K562 (cell line): Measurements from ENCODE around the gene PLS1. TPM values are rescaled to one million over a fixed set of nuclear protein-coding genes. Genes with fewer than 3 reads are reported as not detected.

Experiments
- ARID1B ChIP-seq: fragments of 450-650 bp; IDR thresholded peaks from 2 replicates; pipeline ENCODE4 v1.6.1; 2016; ENCODE audit warnings: antibody characterized with exemption, mild to moderate bottlenecking, inconsistent platforms
- BDP1 ChIP-seq: IDR thresholded peaks from 3 replicates; pipeline ENCODE4 v1.6.1; 2011; ENCODE audit not compliant: insufficient read length, insufficient read depth
- CBFB ChIP-seq: sonication (generic); formaldehyde crosslinking; IDR thresholded peaks from 2 replicates; pipeline ENCODE4 v1.4.0; 2020; ENCODE audit warnings: mild to moderate bottlenecking, missing genetic modification reagents
- CBX3 ChIP-seq, 2 experiments: IDR thresholded peaks; 1 replicate in 1 of 2; 2 replicates in 1 of 2; pipeline ENCODE4 v1.6.1; 2012; ENCODE audit warnings: inconsistent platforms in 2 of 2, low read length in 2 of 2, borderline replicate concordance in 1 of 2, control low read depth in 1 of 2
- CC2D1A ChIP-seq: fragments of 450-650 bp; IDR thresholded peaks from 2 replicates; pipeline ENCODE4 v1.6.1; 2017; ENCODE audit warnings: mild to moderate bottlenecking
- CHCHD3 ChIP-seq: fragments of 250-450 bp; sonication (Bioruptor Pico); IDR thresholded peaks from 2 replicates; pipeline ENCODE4 v2.1.2; 2022; ENCODE audit warnings: mild to moderate bottlenecking
- COPS2 ChIP-seq: fragments of 450-650 bp; conservative IDR thresholded peaks from 2 replicates; pipeline ENCODE4 v1.6.1; 2016; ENCODE audit warnings: mild to moderate bottlenecking, moderate library complexity
- DACH1 ChIP-seq: fragments of 450-650 bp; IDR thresholded peaks from 2 replicates; pipeline ENCODE4 v1.6.1; 2018; ENCODE audit not compliant: partially characterized antibody
- ELF4 ChIP-seq: fragments of 450-650 bp; formaldehyde crosslinking; IDR thresholded peaks from 2 replicates; pipeline ENCODE4 v1.4.0; 2022; ENCODE audit warnings: missing genetic modification characterization
- FOXK2 ChIP-seq, 2 experiments: fragments of 450-650 bp; IDR thresholded peaks in 1 of 2; conservative IDR thresholded peaks in 1 of 2; 2 replicates each; pipeline ENCODE4 v1.6.1; 2016; ENCODE audit warnings: low read depth in 2 of 2, mild to moderate bottlenecking in 1 of 2
- GABPB2 ChIP-seq: fragments of 250-450 bp; sonication (Bioruptor Pico); conservative IDR thresholded peaks from 2 replicates; pipeline ENCODE4 v1.5.1; 2021; ENCODE audit warnings: mild to moderate bottlenecking
- GTF2F1 ChIP-seq: IDR thresholded peaks from 2 replicates; pipeline ENCODE4 v1.6.1; 2011; ENCODE audit warnings: low read depth, low read length, improper control_type of control experiment
- HINFP ChIP-seq: fragments of 450-650 bp; conservative IDR thresholded peaks from 2 replicates; pipeline ENCODE4 v1.6.1; 2016; ENCODE audit warnings: missing genetic modification characterization, low read depth, mild to moderate bottlenecking, control low read depth, missing compliant biosample characterization
- HLTF ChIP-seq: fragments of 450-650 bp; IDR thresholded peaks from 2 replicates; pipeline ENCODE4 v1.6.1; 2016
- IRF2 ChIP-seq: sonication (generic); formaldehyde crosslinking; IDR thresholded peaks from 2 replicates; pipeline ENCODE4 v1.8.1; 2022; ENCODE audit warnings: mild to moderate bottlenecking, missing genetic modification reagents
- KDM2B ChIP-seq: fragments of 250-450 bp; sonication (Bioruptor Pico); IDR thresholded peaks from 2 replicates; pipeline ENCODE4 v1.8.0; 2021; ENCODE audit warnings: mild to moderate bottlenecking, moderate library complexity
- LEF1 ChIP-seq: fragments of 450-650 bp; IDR thresholded peaks from 2 replicates; pipeline ENCODE4 v1.6.1; 2016; ENCODE audit warnings: mild to moderate bottlenecking
- NCOA4 ChIP-seq: fragments of 450-650 bp; IDR thresholded peaks from 2 replicates; pipeline ENCODE4 v1.6.1; 2018; ENCODE audit warnings: mild to moderate bottlenecking; ENCODE audit not compliant: partially characterized antibody
- NFE2 ChIP-seq: IDR thresholded peaks from 2 replicates; pipeline ENCODE4 v1.6.1; 2014; ENCODE audit warnings: antibody characterized with exemption, low read depth
- NR0B1 ChIP-seq: fragments of 450-650 bp; IDR thresholded peaks from one replicate; pipeline ENCODE4 v1.6.1; 2018; ENCODE audit warnings: mild to moderate bottlenecking, moderate library complexity; ENCODE audit not compliant: partially characterized antibody
- PCBP1 ChIP-seq: fragments of 200-400 bp; formaldehyde crosslinking; IDR thresholded peaks from 2 replicates; pipeline ENCODE4 v1.6.1; 2018; ENCODE audit warnings: mild to moderate bottlenecking, low read depth, low read length; ENCODE audit not compliant: poor library complexity, severe bottlenecking
- PHB ChIP-seq: fragments of 250-450 bp; sonication (Bioruptor Pico); IDR thresholded peaks from 2 replicates; pipeline ENCODE4 v1.5.0; 2021
- PTRF ChIP-seq: fragments of 450-650 bp; IDR thresholded peaks from 2 replicates; pipeline ENCODE4 v1.6.1; 2016; ENCODE audit warnings: mild to moderate bottlenecking, missing genetic modification characterization, missing compliant biosample characterization
- RCOR1 ChIP-seq, 2 experiments: IDR thresholded peaks; 2 replicates each; pipeline ENCODE4 v1.6.1; 2012; ENCODE audit warnings: low read depth in 2 of 2, low read length in 2 of 2, borderline replicate concordance in 1 of 2, improper control_type of control experiment in 1 of 2
- SNRNP70 ChIP-seq: fragments of 200-400 bp; formaldehyde crosslinking; optimal IDR thresholded peaks from 2 replicates; pipeline ENCODE3; 2017; ENCODE audit warnings: low read depth, low read length
- TAF15 ChIP-seq: fragments of 200-400 bp; formaldehyde crosslinking; IDR thresholded peaks from 2 replicates; pipeline ENCODE4 v1.6.1; 2017; ENCODE audit warnings: mild to moderate bottlenecking, low read depth, low read length, moderate library complexity
- XRCC4 ChIP-seq: IDR thresholded peaks from one replicate; pipeline ENCODE4 v1.6.1; 2011; ENCODE audit not compliant: insufficient read depth, insufficient read length; ENCODE audit errors: extremely low read depth
- ZNF165 ChIP-seq: fragments of 250-450 bp; sonication (Bioruptor Pico); IDR thresholded peaks from 2 replicates; pipeline ENCODE4 v1.4.0; 2020; ENCODE audit warnings: borderline replicate concordance
- ZNF197 ChIP-seq: fragments of 200-800 bp; sonication (Bioruptor generic); IDR thresholded peaks from 2 replicates; pipeline ENCODE4 v1.6.1; 2016; ENCODE audit warnings: low read depth, missing genetic modification characterization, missing compliant biosample characterization
- ZNF707 ChIP-seq: fragments of 250-450 bp; sonication (Bioruptor Pico); conservative IDR thresholded peaks from 2 replicates; pipeline ENCODE4 v1.8.0; 2022; ENCODE audit warnings: inconsistent platforms, mild to moderate bottlenecking, moderate library complexity
- ZNF830 ChIP-seq: fragments of 250-450 bp; sonication (Bioruptor Pico); IDR thresholded peaks from 2 replicates; pipeline ENCODE4 v1.5.0; 2021; ENCODE audit warnings: mild to moderate bottlenecking
- polyA plus RNA-seq, 8 experiments: library from polyadenylated mRNA; depleted of rRNA in 4 of 8; stranded (reverse) in 5 of 8; unstranded in 3 of 8; fragments of >200 nt; fragmentation: Nextera tagmentation in 2 of 8; fragmentation: Illumina TruSeq in 1 of 8; extraction: Ambion mirVana in 2 of 8; extraction: Trizol in 1 of 8; gene quantifications; 2 replicates each; pipeline versions ENCODE4 v1.2.1 to v1.2.3, GENCODE V29; 2011 to 2014; ENCODE audit warnings: inconsistent platforms in 1 of 8, missing spikeins in 1 of 8
- total RNA-seq, 7 experiments: library from RNA; depleted of rRNA in 6 of 7; stranded (reverse); fragments of >200 nt in 6 of 7; fragmentation: Illumina TruSeq in 2 of 7; extraction: Trizol in 2 of 7; gene quantifications; 2 replicates each; pipeline versions ENCODE4 v1.2.1 to v1.2.3, GENCODE V29; 2011 to 2021; ENCODE audit warnings: low replicate concordance in 1 of 7

The PLS1 gene
- total and polyA plus RNA-seq, 9 of the 15 experiments (the other 6 are each of a cell fraction or from before 2014, with no cell fraction given), result 6.1 to 21.3 (median 13.0) TPM

- TF ChIP-seq CC2D1A (peak; percentile 92; the same call in 1 of the 2 replicates), PCBP1 (no peak), ZNF197 (CRISPR knock-in tag) (no peak), HLTF (no peak), PHB (CRISPR knock-in tag) (no peak), GTF2F1 (no peak), ZNF707 (no peak), ZNF165 (no peak), NR0B1 (no peak), GABPB2 (CRISPR knock-in tag) (no peak), DACH1 (peak; percentile 8), CHCHD3 (CRISPR knock-in tag) (no peak), KDM2B (CRISPR knock-in tag) (no peak), SNRNP70 (no peak), PTRF (tag) (no peak), XRCC4 (no peak), RCOR1 (IDR thresholded peaks at IDR 0.05; ENCODE audit: borderline replicate concordance in 1 of 2, low read depth in 2 of 2, low read length in 2 of 2) (no peak), HINFP (no peak), COPS2 (no peak), NCOA4 (no peak), LEF1 (0 out of 2 replicates have a peak, but pooled peaks have one; percentile 30), ARID1B (peak; percentile 95), CBX3 (IDR thresholded peaks at IDR 0.05; ENCODE audit: borderline replicate concordance in 1 of 2, low read length in 2 of 2) (no peak), ZNF830 (CRISPR knock-in tag) (no peak), TAF15 (no peak), CBFB (CRISPR knock-in tag) (no peak), IRF2 (CRISPR knock-in tag) (no peak), FOXK2 (conservative IDR thresholded peaks at IDR 0.05 in 1 of 2, IDR thresholded peaks at IDR 0.05 in 1 of 2; ENCODE audit: low read depth in 2 of 2) (peak; percentile 54 to 66), BDP1 (no peak), NFE2 (no peak), ELF4 (no peak)
Observed at GRCh38 chr3:142618917-142619461, 22.8 kb downstream of the PLS1 start (continued).
